ENCODE data around the gene MANBA. TPM values are rescaled to one million over a fixed set of nuclear protein-coding genes. Genes with fewer than 3 reads are reported as not detected.

Gene MANBA
- total RNA-seq, 1 experiment from 2014 or later = 11.2 TPM

GRCh38 chr4:102606261-102606660 lies 154.5 kb downstream of the MANBA start:
- BruUV-seq (replicated peaks) = no TSS peak
- H3K27me3 Mint-ChIP-seq (ENCODE audit: insufficient read depth, unreplicated experiment) = no peaks in the 10 kb centered on the region
- intact Hi-C loops (cut with micrococcal nuclease) = no loop called here
- no peak for DNase-seq (ENCODE audit: unreplicated experiment)
- peaks cover 89% of the 10 kb centered on the region for H3K36me3 Mint-ChIP-seq (ENCODE audit: insufficient read depth, unreplicated experiment)
- TF ChIP-seq CTCF (IDR thresholded peaks at IDR 0.05; ENCODE audit: unreplicated experiment) = no peak
- no peak overlapping the region for H3K4me3 Mint-ChIP-seq (ENCODE audit: unreplicated experiment)
- H3K4me1 Mint-ChIP-seq (ENCODE audit: insufficient read depth, unreplicated experiment) = no peaks in the 10 kb centered on the region
- no peaks in the 10 kb centered on the region for H3K9me3 Mint-ChIP-seq (ENCODE audit: unreplicated experiment)
- ChIA-PET CTCF (interaction anchor here (1.1 to 2.5 kb wide), 2 partner anchors 14 to 157 kb away, joined by 4 to 7 read pairs; no protein-coding TSS in a partner anchor), POLR2A (interaction anchor here (1.0 to 2.1 kb wide), 2 partner anchors 21 to 221 kb away, joined by 4 to 10 read pairs; partner anchors contain the start of gene UBE2D3)
- H3K27ac Mint-ChIP-seq (ENCODE audit: low read depth, unreplicated experiment) = no peak overlapping the region

GRCh38 chr4:102604222-102604940 lies 156.4 kb downstream of the MANBA start:
- TF ChIP-seq CTCF (IDR thresholded peaks at IDR 0.05; ENCODE audit: unreplicated experiment) = no peak
- Mint-ChIP-seq H3K4me1 (ENCODE audit: insufficient read depth, unreplicated experiment) (peaks cover 6% of the 10 kb centered on the region), H3K27ac (ENCODE audit: low read depth, unreplicated experiment) (peak overlapping the region; percentile 59), H3K36me3 (ENCODE audit: insufficient read depth, unreplicated experiment) (peaks cover 84% of the 10 kb centered on the region), H3K27me3 (ENCODE audit: insufficient read depth, unreplicated experiment) (no peaks in the 10 kb centered on the region), H3K4me3 (ENCODE audit: unreplicated experiment) (no peak overlapping the region), H3K9me3 (ENCODE audit: unreplicated experiment) (no peaks in the 10 kb centered on the region)
- ChIA-PET CTCF (no interaction called here), POLR2A (no interaction called here)
- no TSS peak for BruUV-seq (replicated peaks)
- intact Hi-C loops (cut with micrococcal nuclease) = no loop called here
- DNase-seq (ENCODE audit: unreplicated experiment) = no peak

- CTCF ChIA-PET = no interaction called here
- H3K36me3 Mint-ChIP-seq (ENCODE audit: insufficient read depth, unreplicated experiment) = peaks cover 87% of the 10 kb centered on the region
- intact Hi-C loops (cut with micrococcal nuclease) = no loop called here
These were observed 159.1 kb downstream of the MANBA start for GRCh38 chr4:102601586-102602227.

More at GRCh38 chr4:102601586-102602227, 159.1 kb downstream of the MANBA start:
- H3K4me3 Mint-ChIP-seq (ENCODE audit: unreplicated experiment) = no peak overlapping the region
- TF ChIP-seq CTCF (IDR thresholded peaks at IDR 0.05; ENCODE audit: unreplicated experiment) = no peak
- no peak for DNase-seq (ENCODE audit: unreplicated experiment)
- POLR2A ChIA-PET = interaction anchor here (1.5 kb wide), 1 partner anchor 162 kb away, joined by 3 read pairs; no protein-coding TSS in a partner anchor
- no peaks in the 10 kb centered on the region for H3K27me3 Mint-ChIP-seq (ENCODE audit: insufficient read depth, unreplicated experiment)
- no peak overlapping the region for H3K27ac Mint-ChIP-seq (ENCODE audit: low read depth, unreplicated experiment)
- no TSS peak for BruUV-seq (replicated peaks)
- H3K4me1 Mint-ChIP-seq (ENCODE audit: insufficient read depth, unreplicated experiment) = peaks cover 16% of the 10 kb centered on the region
- no peaks in the 10 kb centered on the region for H3K9me3 Mint-ChIP-seq (ENCODE audit: unreplicated experiment)

Measured in MCF 10A (cell line).